HG03039 (cell line): ENCODE measurements around the gene GRIN3A.

Experiments
- ATAC-seq: cut with Tn5 transposase; IDR thresholded peaks from one replicate; pipeline ENCODE4 v1.9.1; 2021; ENCODE audit warnings: mild to moderate bottlenecking, moderate library complexity; ENCODE audit not compliant: unreplicated experiment

Gene GRIN3A

DNA sequence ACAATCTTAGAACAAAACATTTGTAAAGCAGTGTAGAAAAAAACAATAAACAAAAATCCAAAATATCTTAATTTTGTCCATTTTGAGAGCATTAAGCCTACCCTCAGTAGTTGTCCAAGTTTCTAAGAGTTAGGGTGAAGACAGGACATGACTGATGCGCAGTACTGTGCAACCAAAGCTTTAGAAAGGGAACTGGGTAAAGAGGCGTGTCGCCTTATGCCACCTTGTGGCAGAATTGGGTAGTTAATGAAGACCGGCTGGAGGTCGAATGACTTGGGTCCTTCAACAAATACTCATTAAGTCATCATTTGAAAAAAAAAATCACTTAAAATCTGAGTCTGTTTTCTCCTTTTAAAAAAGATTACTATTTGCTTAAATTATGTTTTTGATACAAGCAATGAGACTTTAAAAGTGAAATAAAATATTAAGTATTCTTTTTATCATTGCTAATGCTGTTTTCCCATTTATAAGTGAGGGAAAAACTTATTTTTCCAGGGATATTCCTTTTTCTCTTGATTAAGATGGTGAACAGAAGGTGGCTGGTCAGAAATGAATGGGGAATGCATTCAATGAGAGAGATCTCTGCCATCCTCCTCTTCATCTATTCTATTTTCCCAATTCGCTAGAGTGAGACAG lies 208.3 kb downstream of the GRIN3A start:
- ATAC-seq, result peak; percentile 47

GRCh38 chr9:101528015-101528414 lies 210.4 kb downstream of the GRIN3A start:
- ATAC-seq, result no peak

- no peak for ATAC-seq
Observed at GRCh38 chr9:101527066-101527465, 211.4 kb downstream of the GRIN3A start.

- ATAC-seq, result no peak
Observed at GRCh38 chr9:101524371-101524770, 214.1 kb downstream of the GRIN3A start.
